GM23338 (cell line): ENCODE data around the gene EGFL8. TPM values are rescaled to one million over a fixed set of nuclear protein-coding genes. Genes with fewer than 3 reads are reported as not detected.

ENCODE experiments used
- ATAC-seq: fragments of 200-7000 bp; cut with Tn5 transposase; 3 replicates; pipeline ENCODE4 v1.9.1; 2020
- DNase-seq: peaks from one replicate; pipeline ENCODE4 v3.0.0-alpha.2; 2015; ENCODE audit warnings: low spot score
- H2AFZ ChIP-seq: fragments of 200-600 bp; sonication (generic); 2 replicates; pipeline ENCODE4 v1.8.0; 2016; ENCODE audit warnings: antibody characterized with exemption, mild to moderate bottlenecking, moderate library complexity
- H3F3A ChIP-seq: fragments of 200-600 bp; sonication (generic); replicated peaks from 2 replicates; pipeline ENCODE4 v1.8.0; 2017; ENCODE audit warnings: antibody characterized with exemption, mixed run types, low read depth
- H3K27ac ChIP-seq: fragments of 200-600 bp; sonication (generic); 2 replicates; pipeline ENCODE4 v1.6.1; 2016; ENCODE audit warnings: low read depth
- H3K27me3 ChIP-seq: fragments of 200-600 bp; sonication (generic); 2 replicates; pipeline ENCODE4 v1.8.0; 2016; ENCODE audit warnings: mild to moderate bottlenecking, mixed run types, moderate library complexity; ENCODE audit not compliant: insufficient read depth
- H3K36me3 ChIP-seq: fragments of 200-600 bp; sonication (generic); 2 replicates; pipeline ENCODE4 v1.8.0; 2016; ENCODE audit warnings: mild to moderate bottlenecking; ENCODE audit not compliant: insufficient read depth
- H3K4me1 ChIP-seq: fragments of 200-600 bp; sonication (generic); 2 replicates; pipeline ENCODE4 v1.8.0; 2016; ENCODE audit warnings: mild to moderate bottlenecking, moderate library complexity; ENCODE audit not compliant: insufficient read depth
- H3K4me2 ChIP-seq: fragments of 200-600 bp; sonication (generic); 2 replicates; pipeline ENCODE4 v1.7.1; 2017; ENCODE audit warnings: mixed run types
- H3K4me3 ChIP-seq: fragments of 200-600 bp; sonication (generic); 2 replicates; pipeline ENCODE4 v1.6.1; 2016; ENCODE audit warnings: mixed run types
- H3K79me2 ChIP-seq: fragments of 200-600 bp; sonication (generic); replicated peaks from 2 replicates; pipeline ENCODE4 v1.8.0; 2017; ENCODE audit warnings: mild to moderate bottlenecking; ENCODE audit not compliant: insufficient read depth
- H3K9me2 ChIP-seq: fragments of 200-600 bp; sonication (generic); 2 replicates; pipeline ENCODE4 v1.8.0; 2017; ENCODE audit not compliant: insufficient read depth
- H4K20me1 ChIP-seq: fragments of 200-600 bp; sonication (generic); replicated peaks from 2 replicates; pipeline ENCODE4 v1.8.0; 2017; ENCODE audit warnings: mild to moderate bottlenecking; ENCODE audit not compliant: insufficient read depth
- H3K27ac Mint-ChIP-seq: 2 replicates; pipeline ENCODE4 v1.8.0; 2020; ENCODE audit warnings: inconsistent platforms, mild to moderate bottlenecking, moderate library complexity, mixed read lengths
- H3K27me3 Mint-ChIP-seq: 3 replicates; pipeline ENCODE4 v1.8.0; 2022; ENCODE audit warnings: low read depth, mild to moderate bottlenecking, moderate library complexity, mixed read lengths, inconsistent platforms; ENCODE audit not compliant: insufficient read depth, poor library complexity
- H3K36me3 Mint-ChIP-seq: 3 replicates; pipeline ENCODE4 v1.8.0; 2021; ENCODE audit warnings: low read depth, mild to moderate bottlenecking, inconsistent platforms, moderate library complexity, mixed read lengths
- H3K4me1 Mint-ChIP-seq: 3 replicates; pipeline ENCODE4 v1.8.0; 2020; ENCODE audit warnings: mild to moderate bottlenecking, inconsistent platforms, mixed read lengths
- H3K4me3 Mint-ChIP-seq: 3 replicates; pipeline ENCODE4 v1.8.0; 2021; ENCODE audit warnings: moderate library complexity, mild to moderate bottlenecking, inconsistent platforms, mixed read lengths
- H3K9me3 Mint-ChIP-seq: 3 replicates; pipeline ENCODE4 v1.8.0; 2020; ENCODE audit warnings: moderate library complexity, mild to moderate bottlenecking, inconsistent platforms, mixed read lengths
- CREB1 ChIP-seq: fragments of 250-450 bp; sonication (Bioruptor Pico); IDR thresholded peaks from 2 replicates; pipeline ENCODE4 v1.5.0; 2020; ENCODE audit warnings: low read depth, mild to moderate bottlenecking, moderate library complexity
- CTCF ChIP-seq, 2 experiments: fragments of 200-600 bp in 1 of 2; sonication (generic) in 1 of 2; conservative IDR thresholded peaks; 2 replicates each; pipeline versions ENCODE4 v1.5.1 to v1.6.1; 2016 to 2017; ENCODE audit warnings: antibody characterized with exemption in 2 of 2, low read depth in 2 of 2, mild to moderate bottlenecking in 2 of 2, moderate library complexity in 1 of 2
- ETS1 ChIP-seq: IDR thresholded peaks from 2 replicates; pipeline ENCODE4 v1.6.1; 2016; ENCODE audit warnings: antibody characterized with exemption
- POLR2AphosphoS5 ChIP-seq: IDR thresholded peaks from 2 replicates; pipeline ENCODE4 v1.6.1; 2016; ENCODE audit warnings: antibody characterized with exemption, low read depth
- ZNF114 ChIP-seq: fragments of 250-450 bp; sonication (Bioruptor Pico); IDR thresholded peaks from 2 replicates; pipeline ENCODE4 v1.5.0; 2020; ENCODE audit warnings: mild to moderate bottlenecking, moderate library complexity
- polyA plus RNA-seq: library from polyadenylated mRNA; unstranded; fragments of >200 nt; fragmentation: Nextera tagmentation; extraction: Ambion mirVana; gene quantifications from 2 replicates; pipeline ENCODE4 v1.2.1, GENCODE V29; 2016
- total RNA-seq: library from RNA; depleted of rRNA; stranded (reverse); fragments of >200 nt; shearing (Covaris generic); gene quantifications from 2 replicates; pipeline ENCODE4 v1.2.3, GENCODE V29; 2014

Gene EGFL8
- total and polyA plus RNA-seq, 2 experiments from 2014 or later = 6.1 to 7.4 TPM

GRCh38 chr6:32195902-32196681 lies 31.7 kb downstream of the EGFL8 start:
- Histone ChIP-seq H3K36me3 (no peaks in the 10 kb centered on the region), H3K4me1 (peaks cover 48% of the 10 kb centered on the region), H3K27me3 (no peaks in the 10 kb centered on the region), H2AFZ (peak overlapping the region; percentile 86; the same call in 1 of the 2 replicates), H3K4me3 (peak overlapping the region; percentile 99), H3K9me2 (no peaks in the 10 kb centered on the region), H3K79me2 (no peaks in the 10 kb centered on the region), H3K4me2 (peak overlapping the region; percentile 100), H3F3A (peaks cover 18% of the 10 kb centered on the region), H3K27ac (peak overlapping the region; percentile 100), H4K20me1 (no peaks in the 10 kb centered on the region)
- peak; percentile 98 for TF ChIP-seq CREB1 (CRISPR knock-in tag)
- TF ChIP-seq ETS1 = 0 out of 2 replicates have a peak, but pooled peaks have one; percentile 45
- peak; percentile 53 for TF ChIP-seq POLR2AphosphoS5
- TF ChIP-seq ZNF114 (CRISPR knock-in tag) = no peak
- H3K9me3 Mint-ChIP-seq = no peaks in the 10 kb centered on the region; the same call in 2 of the 3 replicates
- ATAC-seq = peak; percentile 74
- peak; percentile 97 for DNase-seq
- peak overlapping the region; percentile 95 for H3K4me3 Mint-ChIP-seq
- H3K4me1 Mint-ChIP-seq = peaks cover 51% of the 10 kb centered on the region
- peak overlapping the region; percentile 100 for H3K27ac Mint-ChIP-seq
- no peaks in the 10 kb centered on the region for H3K36me3 Mint-ChIP-seq
- peaks cover 13% of the 10 kb centered on the region for H3K27me3 Mint-ChIP-seq

GRCh38 chr6:32196682-32197616 lies 32.6 kb downstream of the EGFL8 start:
- Histone ChIP-seq H3K9me2 (no peaks in the 10 kb centered on the region), H3K27me3 (no peaks in the 10 kb centered on the region), H3K27ac (peak overlapping the region; percentile 100; the same call in 1 of the 2 replicates), H3K79me2 (no peaks in the 10 kb centered on the region), H4K20me1 (no peaks in the 10 kb centered on the region), H2AFZ (peak overlapping the region; percentile 86), H3K4me3 (peak overlapping the region; percentile 99), H3F3A (peaks cover 17% of the 10 kb centered on the region), H3K36me3 (no peaks in the 10 kb centered on the region), H3K4me2 (peak overlapping the region; percentile 100), H3K4me1 (peaks cover 41% of the 10 kb centered on the region)
- Mint-ChIP-seq H3K27me3 (peaks cover 13% of the 10 kb centered on the region), H3K9me3 (no peaks in the 10 kb centered on the region; the same call in 2 of the 3 replicates), H3K4me1 (peaks cover 42% of the 10 kb centered on the region), H3K36me3 (no peaks in the 10 kb centered on the region), H3K4me3 (peak overlapping the region; percentile 95), H3K27ac (peak overlapping the region; percentile 100)
- ATAC-seq (peak; percentile 0; the same call in 2 of the 3 replicates), DNase-seq (peak; percentile 67)
- TF ChIP-seq ZNF114 (CRISPR knock-in tag) = no peak
- peak; percentile 16 to 28; a peak in 1 of 4 replicates for TF ChIP-seq CTCF (conservative IDR thresholded peaks at IDR 0.05; ENCODE audit: low read depth in 2 of 2)
